Neural cell (in vitro differentiated cells): Measurements from ENCODE around the gene XPNPEP2. TPM values are rescaled to one million over a fixed set of nuclear protein-coding genes. Genes with fewer than 3 reads are reported as not detected.
"Not testable (repeated sequence)": the region's sequence is repeated elsewhere in the genome, so short reads cannot be mapped to it uniquely, and the experiment has no call there.

Source experiments
- H2AFZ ChIP-seq: fragments of 200-600, 300-800 bp; sonication (generic), shearing (Covaris generic); 2 replicates; pipeline ENCODE4 v1.6.0; 2014; ENCODE audit warnings: low read depth, mild to moderate bottlenecking, antibody characterized with exemption, low read length, moderate library complexity
- H3F3A ChIP-seq: fragments of 200-600 bp; shearing (Covaris generic); 2 replicates; pipeline ENCODE4 v1.6.1; 2016; ENCODE audit warnings: mild to moderate bottlenecking, moderate library complexity, mixed read lengths, antibody characterized with exemption, low read length; ENCODE audit not compliant: insufficient read depth, poor library complexity, severe bottlenecking
- H3K27ac ChIP-seq: fragments of 200-600, 300-800 bp; sonication (generic), shearing (Covaris generic); 2 replicates; pipeline ENCODE4 v1.5.1; 2014; ENCODE audit warnings: mild to moderate bottlenecking, low read length, moderate library complexity
- H3K27me3 ChIP-seq: fragments of 300-800, 200-600 bp; sonication (generic), shearing (Covaris generic); 2 replicates; pipeline ENCODE4 v1.6.0; 2014; ENCODE audit warnings: mild to moderate bottlenecking, low read depth, low read length, moderate library complexity; ENCODE audit not compliant: insufficient read depth
- H3K36me3 ChIP-seq: fragments of 300-800, 200-600 bp; sonication (generic), shearing (Covaris generic); 2 replicates; pipeline ENCODE4 v1.5.1; 2014; ENCODE audit warnings: mild to moderate bottlenecking, antibody characterized with exemption, low read length, moderate library complexity; ENCODE audit not compliant: insufficient read depth
- H3K4me2 ChIP-seq: fragments of 300-800, 200-600 bp; sonication (generic), shearing (Covaris generic); 2 replicates; pipeline ENCODE4 v1.6.0; 2014; ENCODE audit warnings: mild to moderate bottlenecking, low read length
- H3K4me3 ChIP-seq: fragments of 300-800, 200-600 bp; sonication (generic), shearing (Covaris generic); 2 replicates; pipeline ENCODE4 v1.5.1; 2014; ENCODE audit warnings: mild to moderate bottlenecking, low read length, moderate library complexity
- H3K79me2 ChIP-seq: fragments of 200-600 bp; shearing (Covaris generic); replicated peaks from 2 replicates; pipeline ENCODE4 v1.6.0; 2014; ENCODE audit warnings: mild to moderate bottlenecking, low read length, moderate library complexity; ENCODE audit not compliant: insufficient read depth
- H3K9ac ChIP-seq: fragments of 300-800, 200-600 bp; sonication (generic), shearing (Covaris generic); 2 replicates; pipeline ENCODE4 v1.6.1; 2016; ENCODE audit warnings: mild to moderate bottlenecking, low read length, mixed read lengths
- H3K9me2 ChIP-seq: fragments of 200-600 bp; shearing (Covaris generic); 2 replicates; pipeline ENCODE4 v1.6.1; 2016; ENCODE audit warnings: mild to moderate bottlenecking, low read length, mixed read lengths; ENCODE audit not compliant: insufficient read depth
- H3K9me3 ChIP-seq: fragments of 200-600, 300-800 bp; sonication (generic), shearing (Covaris generic); 2 replicates; pipeline ENCODE4 v1.6.1; 2016; ENCODE audit warnings: mild to moderate bottlenecking, mixed run types, low read length, moderate library complexity, mixed read lengths
- H4K20me1 ChIP-seq: fragments of 200-600 bp; shearing (Covaris generic); 2 replicates; pipeline ENCODE4 v1.6.1; 2016; ENCODE audit warnings: mild to moderate bottlenecking, mixed run types; ENCODE audit not compliant: insufficient read depth
- EP300 ChIP-seq: fragments of 450-650 bp; conservative IDR thresholded peaks from 2 replicates; pipeline ENCODE4 v1.6.1; 2014; ENCODE audit warnings: antibody characterized with exemption, mild to moderate bottlenecking, moderate library complexity; ENCODE audit not compliant: poor library complexity, severe bottlenecking
- EZH2 ChIP-seq: fragments of 200-600, 300-800 bp; shearing (Covaris generic), sonication (generic); IDR thresholded peaks from 2 replicates; pipeline ENCODE4 v1.6.1; 2014; ENCODE audit warnings: antibody characterized with exemption, low read length, borderline replicate concordance, mild to moderate bottlenecking; ENCODE audit not compliant: insufficient read depth, poor library complexity, severe bottlenecking
- MXI1 ChIP-seq: fragments of 450-650 bp; conservative IDR thresholded peaks from 2 replicates; pipeline ENCODE4 v1.6.1; 2014; ENCODE audit warnings: antibody characterized with exemption, mild to moderate bottlenecking; ENCODE audit not compliant: poor library complexity, severe bottlenecking
- POLR2AphosphoS5 ChIP-seq: IDR thresholded peaks from 2 replicates; pipeline ENCODE4 v1.6.1; 2012
- RAD21 ChIP-seq: fragments of 450-650 bp; conservative IDR thresholded peaks from 2 replicates; pipeline ENCODE4 v1.6.1; 2014; ENCODE audit warnings: antibody characterized with exemption, mild to moderate bottlenecking, moderate library complexity
- SMC3 ChIP-seq: fragments of 450-650 bp; conservative IDR thresholded peaks from 2 replicates; pipeline ENCODE4 v1.6.1; 2014; ENCODE audit warnings: antibody characterized with exemption, mild to moderate bottlenecking, moderate library complexity; ENCODE audit not compliant: poor library complexity
- TAF1 ChIP-seq: IDR thresholded peaks from 2 replicates; pipeline ENCODE4 v1.6.1; 2012; ENCODE audit warnings: low read depth
- polyA plus RNA-seq: library from polyadenylated mRNA; depleted of rRNA; stranded (reverse); fragments of >200 nt; gene quantifications from 2 replicates; pipeline ENCODE4 v1.2.3, GENCODE V29; 2014
- TF ChIP-seq, protein P1 (sequence below): fragments of 450-650 bp; IDR thresholded peaks from 2 replicates; pipeline ENCODE4 v1.5.1; 2014; ENCODE audit warnings: antibody characterized with exemption, mild to moderate bottlenecking, moderate library complexity; ENCODE audit not compliant: poor library complexity, severe bottlenecking
- TF ChIP-seq, protein P2 (sequence below): IDR thresholded peaks from 2 replicates; pipeline ENCODE4 v1.6.1; 2012; ENCODE audit warnings: borderline replicate concordance

The XPNPEP2 gene
- polyA plus RNA-seq, 1 donor from 2014 or later: not detected

DNA sequence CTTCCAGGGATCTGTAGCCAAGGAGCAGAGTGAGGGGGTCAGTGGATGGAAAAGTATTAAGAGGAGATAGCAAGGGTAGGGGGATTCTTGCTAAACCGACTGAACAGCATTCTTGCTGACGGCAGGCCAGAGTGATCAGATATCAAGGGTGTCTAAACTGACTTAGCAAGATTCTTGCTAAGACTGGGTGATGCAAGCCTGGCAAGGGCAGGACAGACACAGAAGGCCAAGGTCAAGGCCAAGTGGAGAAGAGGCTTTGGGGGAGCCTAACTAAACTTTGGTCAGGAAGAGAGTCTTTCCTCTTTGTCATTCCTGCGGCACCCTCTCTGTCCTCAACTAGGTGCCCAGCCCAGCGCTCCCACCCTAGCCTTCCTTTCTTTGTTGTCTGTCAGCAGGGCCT lies 799 bp downstream of the XPNPEP2 start:
- H3K9me3 ChIP-seq: no peaks in the 10 kb centered on the region
- no peak overlapping the region for H2AFZ ChIP-seq
- H3K9ac ChIP-seq: no peak overlapping the region

DNA sequence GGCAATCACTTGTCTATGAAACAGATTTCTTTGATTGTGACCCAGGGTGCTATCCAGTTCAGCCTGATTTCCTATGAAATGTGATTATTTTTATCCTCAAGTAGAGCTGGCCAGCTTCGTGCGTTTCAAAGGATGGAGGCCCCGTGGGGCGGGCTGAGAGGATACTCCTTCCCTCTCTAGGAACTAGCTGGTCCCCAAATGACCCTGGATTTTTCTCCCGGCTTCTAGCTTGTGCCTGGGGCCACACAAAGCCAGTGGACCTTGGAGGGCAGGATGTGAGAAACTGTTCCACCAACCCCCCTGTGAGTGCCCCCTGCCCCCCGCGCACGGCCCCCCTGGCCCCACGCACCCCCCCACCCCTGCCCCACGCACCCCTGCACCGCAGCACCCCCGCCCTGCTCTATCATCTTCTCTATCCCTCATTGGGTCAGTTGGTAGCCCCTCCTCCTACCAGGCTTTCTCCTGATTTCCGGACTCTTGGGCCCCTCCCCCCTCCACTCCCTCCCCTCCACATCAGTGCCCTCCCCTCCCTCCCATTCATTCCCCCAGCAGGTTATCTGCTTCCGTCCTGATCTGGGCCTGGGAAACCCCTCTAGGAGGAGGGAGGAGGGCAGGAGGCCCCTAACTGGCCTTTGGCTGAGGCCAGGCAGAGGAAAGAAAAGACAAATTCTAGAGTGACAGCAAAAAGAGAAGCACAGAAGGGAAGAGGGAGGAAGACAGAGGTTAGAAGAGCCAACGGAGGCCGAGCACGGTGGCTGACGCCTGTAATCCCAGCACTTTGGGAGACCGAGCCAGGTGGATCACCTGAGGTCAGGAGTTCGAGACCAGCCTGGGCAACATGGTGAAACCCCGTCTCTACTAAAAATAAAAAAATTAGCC lies 3.3 kb downstream of the XPNPEP2 start:
- TF ChIP-seq SMC3 (no peak), TAF1 (no peak), POLR2AphosphoS5 (no peak), MXI1 (no peak), EZH2 (no peak), EP300 (no peak), RAD21 (no peak)
- TF ChIP-seq, protein P1, sequence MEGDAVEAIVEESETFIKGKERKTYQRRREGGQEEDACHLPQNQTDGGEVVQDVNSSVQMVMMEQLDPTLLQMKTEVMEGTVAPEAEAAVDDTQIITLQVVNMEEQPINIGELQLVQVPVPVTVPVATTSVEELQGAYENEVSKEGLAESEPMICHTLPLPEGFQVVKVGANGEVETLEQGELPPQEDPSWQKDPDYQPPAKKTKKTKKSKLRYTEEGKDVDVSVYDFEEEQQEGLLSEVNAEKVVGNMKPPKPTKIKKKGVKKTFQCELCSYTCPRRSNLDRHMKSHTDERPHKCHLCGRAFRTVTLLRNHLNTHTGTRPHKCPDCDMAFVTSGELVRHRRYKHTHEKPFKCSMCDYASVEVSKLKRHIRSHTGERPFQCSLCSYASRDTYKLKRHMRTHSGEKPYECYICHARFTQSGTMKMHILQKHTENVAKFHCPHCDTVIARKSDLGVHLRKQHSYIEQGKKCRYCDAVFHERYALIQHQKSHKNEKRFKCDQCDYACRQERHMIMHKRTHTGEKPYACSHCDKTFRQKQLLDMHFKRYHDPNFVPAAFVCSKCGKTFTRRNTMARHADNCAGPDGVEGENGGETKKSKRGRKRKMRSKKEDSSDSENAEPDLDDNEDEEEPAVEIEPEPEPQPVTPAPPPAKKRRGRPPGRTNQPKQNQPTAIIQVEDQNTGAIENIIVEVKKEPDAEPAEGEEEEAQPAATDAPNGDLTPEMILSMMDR: no peak
- TF ChIP-seq, protein P2, sequence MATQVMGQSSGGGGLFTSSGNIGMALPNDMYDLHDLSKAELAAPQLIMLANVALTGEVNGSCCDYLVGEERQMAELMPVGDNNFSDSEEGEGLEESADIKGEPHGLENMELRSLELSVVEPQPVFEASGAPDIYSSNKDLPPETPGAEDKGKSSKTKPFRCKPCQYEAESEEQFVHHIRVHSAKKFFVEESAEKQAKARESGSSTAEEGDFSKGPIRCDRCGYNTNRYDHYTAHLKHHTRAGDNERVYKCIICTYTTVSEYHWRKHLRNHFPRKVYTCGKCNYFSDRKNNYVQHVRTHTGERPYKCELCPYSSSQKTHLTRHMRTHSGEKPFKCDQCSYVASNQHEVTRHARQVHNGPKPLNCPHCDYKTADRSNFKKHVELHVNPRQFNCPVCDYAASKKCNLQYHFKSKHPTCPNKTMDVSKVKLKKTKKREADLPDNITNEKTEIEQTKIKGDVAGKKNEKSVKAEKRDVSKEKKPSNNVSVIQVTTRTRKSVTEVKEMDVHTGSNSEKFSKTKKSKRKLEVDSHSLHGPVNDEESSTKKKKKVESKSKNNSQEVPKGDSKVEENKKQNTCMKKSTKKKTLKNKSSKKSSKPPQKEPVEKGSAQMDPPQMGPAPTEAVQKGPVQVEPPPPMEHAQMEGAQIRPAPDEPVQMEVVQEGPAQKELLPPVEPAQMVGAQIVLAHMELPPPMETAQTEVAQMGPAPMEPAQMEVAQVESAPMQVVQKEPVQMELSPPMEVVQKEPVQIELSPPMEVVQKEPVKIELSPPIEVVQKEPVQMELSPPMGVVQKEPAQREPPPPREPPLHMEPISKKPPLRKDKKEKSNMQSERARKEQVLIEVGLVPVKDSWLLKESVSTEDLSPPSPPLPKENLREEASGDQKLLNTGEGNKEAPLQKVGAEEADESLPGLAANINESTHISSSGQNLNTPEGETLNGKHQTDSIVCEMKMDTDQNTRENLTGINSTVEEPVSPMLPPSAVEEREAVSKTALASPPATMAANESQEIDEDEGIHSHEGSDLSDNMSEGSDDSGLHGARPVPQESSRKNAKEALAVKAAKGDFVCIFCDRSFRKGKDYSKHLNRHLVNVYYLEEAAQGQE: no peak
- H3K9me3 ChIP-seq: no peaks in the 10 kb centered on the region
- H3K79me2 ChIP-seq: no peaks in the 10 kb centered on the region
- H4K20me1 ChIP-seq: no peaks in the 10 kb centered on the region
- H3K4me3 ChIP-seq: no peak overlapping the region
- H3K36me3 ChIP-seq: no peaks in the 10 kb centered on the region
- H3K9ac ChIP-seq: no peak overlapping the region
- no peaks in the 10 kb centered on the region for H3F3A ChIP-seq
- H3K9me2 ChIP-seq: no peaks in the 10 kb centered on the region
- no peak overlapping the region for H2AFZ ChIP-seq
- H3K27me3 ChIP-seq: no peaks in the 10 kb centered on the region
- H3K4me2 ChIP-seq: no peak overlapping the region
- H3K27ac ChIP-seq: no peak overlapping the region

More for the DNA sequence above, 799 bp downstream of the XPNPEP2 start:
- H3K4me3 ChIP-seq: no peak overlapping the region
- TF ChIP-seq SMC3 (no peak), POLR2AphosphoS5 (no peak), RAD21 (no peak), EP300 (no peak), MXI1 (no peak), EZH2 (no peak), TAF1 (no peak)
- TF ChIP-seq, protein P1: no peak
- TF ChIP-seq, protein P2: no peak
- H3K79me2 ChIP-seq: no peaks in the 10 kb centered on the region
- no peaks in the 10 kb centered on the region for H3K27me3 ChIP-seq
- H3K9me2 ChIP-seq: no peaks in the 10 kb centered on the region
- H3K4me2 ChIP-seq: no peak overlapping the region
- no peaks in the 10 kb centered on the region for H4K20me1 ChIP-seq
- H3K27ac ChIP-seq: no peak overlapping the region
- H3K36me3 ChIP-seq: no peaks in the 10 kb centered on the region
- H3F3A ChIP-seq: no peaks in the 10 kb centered on the region

- not testable (repeated sequence) for H3K27me3 ChIP-seq
These were observed 4.0 kb downstream of the XPNPEP2 start for GRCh38 chrX:129742759-129743152.

More at GRCh38 chrX:129742759-129743152, 4.0 kb downstream of the XPNPEP2 start:
- H3K36me3 ChIP-seq, H3K9me3 ChIP-seq, H3K9me2 ChIP-seq, H3K9ac ChIP-seq, H2AFZ ChIP-seq, H3K4me3 ChIP-seq, H3K27ac ChIP-seq, H3K4me2 ChIP-seq, H3K79me2 ChIP-seq, H4K20me1 ChIP-seq, H3F3A ChIP-seq: not testable (repeated sequence)
